HG02885 (cell line): Measurements from ENCODE around the gene CFAP161.

Experiments used
- ATAC-seq: cut with Tn5 transposase; IDR thresholded peaks from one replicate; pipeline ENCODE4 v1.9.1; 2021; ENCODE audit warnings: mild to moderate bottlenecking; ENCODE audit not compliant: unreplicated experiment, poor library complexity

The CFAP161 gene

GRCh38 chr15:81176291-81176893 is 42.3 kb downstream of the CFAP161 start:
- no peak for ATAC-seq

- ATAC-seq, result no peak
Measured at GRCh38 chr15:81178365-81178764, 44.3 kb downstream of the CFAP161 start.

- ATAC-seq, result no peak
Measured at GRCh38 chr15:81181220-81181619, 47.1 kb downstream of the CFAP161 start.

GRCh38 chr15:81182031-81182755 is 48.1 kb downstream of the CFAP161 start:
- no peak for ATAC-seq

GRCh38 chr15:81182756-81183438 is 48.8 kb downstream of the CFAP161 start:
- ATAC-seq, result no peak

GRCh38 chr15:81183439-81183775 is 49.3 kb downstream of the CFAP161 start:
- no peak for ATAC-seq

- no peak for ATAC-seq
Measured at GRCh38 chr15:81184188-81184587, 50.1 kb downstream of the CFAP161 start.

- ATAC-seq, result no peak
Measured at GRCh38 chr15:81185631-81186295, 51.7 kb downstream of the CFAP161 start.

- no peak for ATAC-seq
Measured at GRCh38 chr15:81188354-81188753, 54.3 kb downstream of the CFAP161 start.

GRCh38 chr15:81189583-81190283 is 55.7 kb downstream of the CFAP161 start:
- ATAC-seq, result no peak

GRCh38 chr15:81190922-81191507 is 56.9 kb downstream of the CFAP161 start:
- ATAC-seq, result no peak

GRCh38 chr15:81191701-81192100 is 57.6 kb downstream of the CFAP161 start:
- no peak for ATAC-seq

GRCh38 chr15:81194723-81195122 is 60.7 kb downstream of the CFAP161 start:
- no peak for ATAC-seq

GRCh38 chr15:81195339-81195864 is 61.3 kb downstream of the CFAP161 start:
- no peak for ATAC-seq

- no peak for ATAC-seq
Measured at GRCh38 chr15:81196576-81197254, 62.6 kb downstream of the CFAP161 start, which contains the start of gene IL16. IL16 (plus strand) TSS chr15:81196879; CDS start chr15:81225400, 28,521 bp downstream.

- ATAC-seq, result no peak
Measured at GRCh38 chr15:81197255-81197630, 63.2 kb downstream of the CFAP161 start.

- ATAC-seq, result no peak
Measured at GRCh38 chr15:81197688-81198281, 63.7 kb downstream of the CFAP161 start.
